Measurements from ENCODE around the gene LCTL.

- TF ChIP-seq, protein P1, sequence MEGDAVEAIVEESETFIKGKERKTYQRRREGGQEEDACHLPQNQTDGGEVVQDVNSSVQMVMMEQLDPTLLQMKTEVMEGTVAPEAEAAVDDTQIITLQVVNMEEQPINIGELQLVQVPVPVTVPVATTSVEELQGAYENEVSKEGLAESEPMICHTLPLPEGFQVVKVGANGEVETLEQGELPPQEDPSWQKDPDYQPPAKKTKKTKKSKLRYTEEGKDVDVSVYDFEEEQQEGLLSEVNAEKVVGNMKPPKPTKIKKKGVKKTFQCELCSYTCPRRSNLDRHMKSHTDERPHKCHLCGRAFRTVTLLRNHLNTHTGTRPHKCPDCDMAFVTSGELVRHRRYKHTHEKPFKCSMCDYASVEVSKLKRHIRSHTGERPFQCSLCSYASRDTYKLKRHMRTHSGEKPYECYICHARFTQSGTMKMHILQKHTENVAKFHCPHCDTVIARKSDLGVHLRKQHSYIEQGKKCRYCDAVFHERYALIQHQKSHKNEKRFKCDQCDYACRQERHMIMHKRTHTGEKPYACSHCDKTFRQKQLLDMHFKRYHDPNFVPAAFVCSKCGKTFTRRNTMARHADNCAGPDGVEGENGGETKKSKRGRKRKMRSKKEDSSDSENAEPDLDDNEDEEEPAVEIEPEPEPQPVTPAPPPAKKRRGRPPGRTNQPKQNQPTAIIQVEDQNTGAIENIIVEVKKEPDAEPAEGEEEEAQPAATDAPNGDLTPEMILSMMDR (IDR thresholded peaks at IDR 0.05 in 8 of 11, conservative IDR thresholded peaks at IDR 0.05 in 3 of 11), result no peak
- TF ChIP-seq POLR2A (IDR thresholded peaks at IDR 0.05) (no peak), POLR2AphosphoS5 (IDR thresholded peaks at IDR 0.05) (no peak)
Measured at GRCh38 chr15:66594344-66594743, 28.5 kb upstream of the LCTL start.
